Measurements from ENCODE around the gene CDH4. TPM values are rescaled to one million over a fixed set of nuclear protein-coding genes. Genes with fewer than 3 reads are reported as not detected.

Gene CDH4
- total and polyA plus RNA-seq, 2 of the 4 experiments (the other 2 are of a cell fraction), result 1.6 to 3.5 TPM

DNA sequence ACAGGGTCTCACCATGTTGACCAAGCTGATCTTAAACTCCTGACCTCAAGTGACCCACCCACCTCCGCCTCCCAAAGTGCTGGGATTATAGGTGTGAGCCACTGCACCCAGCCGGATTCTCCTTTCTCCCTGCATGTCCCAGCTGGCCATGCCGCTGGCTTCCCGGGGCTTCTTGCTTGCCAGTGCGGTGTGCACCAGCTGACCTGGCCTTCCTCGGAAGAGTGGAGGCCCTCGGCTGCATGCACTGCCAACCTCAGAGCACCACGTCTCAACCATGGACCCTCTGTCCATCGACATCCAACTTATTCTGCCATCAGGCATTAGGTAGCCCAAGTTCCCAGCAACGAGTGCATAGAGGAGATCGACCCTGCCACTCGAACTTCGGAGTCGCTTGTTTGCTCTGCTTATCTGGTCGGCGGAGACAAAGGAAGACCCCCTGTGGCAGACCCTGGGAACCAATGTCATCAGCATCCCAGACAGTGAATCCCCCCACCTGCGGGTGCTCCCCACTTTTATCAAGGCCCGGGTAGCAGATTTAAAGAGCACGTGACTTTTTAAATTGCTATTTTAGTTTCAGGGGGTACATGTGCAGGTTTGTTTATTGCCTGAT is 307.8 kb downstream of the CDH4 start:
- Histone ChIP-seq H3K36me3 (ENCODE audit: control insufficient read depth, insufficient read depth, low read length) (no peaks in the 10 kb centered on the region), H4K5ac (ENCODE audit: low read depth, low read length) (no peak overlapping the region), H3K4me2 (ENCODE audit: low read depth, low read length) (no peak overlapping the region), H3K18ac (ENCODE audit: low read depth, low read length) (no peak overlapping the region), H4K91ac (ENCODE audit: insufficient read depth, low read depth, low read length) (no peak overlapping the region), H4K8ac (ENCODE audit: low read depth in 2 of 2, low read length in 2 of 2) (no peak overlapping the region), H3K14ac (replicated peaks; ENCODE audit: low read depth, low read length) (no peak overlapping the region), H3K9ac (ENCODE audit: low read depth, low read length) (no peak overlapping the region), H2AK5ac (ENCODE audit: low read depth, low read length) (0 out of 2 replicates have a peak overlapping the region, but pooled peaks have one; percentile 40), H3K79me1 (ENCODE audit: low read depth in 1 of 2, low read length in 2 of 2) (peaks cover 0 to under 1% of the 10 kb centered on the region in 2 experiments; a peak in 2 of 4 replicates), H2AFZ (replicated peaks; ENCODE audit: low read length, poor library complexity) (peak overlapping the region; percentile 9), H3K23ac (ENCODE audit: low read depth, low read length) (no peak overlapping the region), H3K56ac (ENCODE audit: extremely low read depth, insufficient read depth, low read length) (no peak overlapping the region), H3K4ac (ENCODE audit: low read depth, low read length) (peak overlapping the region; percentile 11; the same call in 1 of the 2 replicates), H3K4me1 (ENCODE audit: control insufficient read depth, insufficient read depth, low read length) (peaks cover 10% of the 10 kb centered on the region), H3K27me3 (ENCODE audit: control insufficient read depth, insufficient read depth, low read length) (no peaks in the 10 kb centered on the region), H2BK120ac (ENCODE audit: low read depth, low read length) (no peak overlapping the region), H3K9me1 (ENCODE audit: insufficient read depth, low read length) (peaks cover 2% of the 10 kb centered on the region), H3K4me3 (ENCODE audit: insufficient read depth, low read depth, low read length) (no peak overlapping the region), H3K27ac (ENCODE audit: insufficient read depth, low read length) (no peak overlapping the region), H3K9me3 (ENCODE audit: control insufficient read depth, insufficient read depth, low read length) (no peaks in the 10 kb centered on the region), H2BK5ac (ENCODE audit: low read depth, low read length, poor library complexity, severe bottlenecking) (no peak overlapping the region), H2BK20ac (ENCODE audit: low read depth, low read length) (no peak overlapping the region; the same call in 1 of the 2 replicates), H2AK9ac (replicated peaks; ENCODE audit: low read depth, low read length, poor library complexity) (peak overlapping the region; percentile 9), H4K20me1 (ENCODE audit: insufficient read depth, low read length) (peaks cover 2% of the 10 kb centered on the region; the same call in 1 of the 2 replicates), H2BK15ac (ENCODE audit: low read depth, low read length) (no peak overlapping the region)
- DNase-seq (no peak), ATAC-seq (ENCODE audit: low read depth) (no peak)
- in situ Hi-C loops (cut with MboI; ENCODE audit: low sequenced_read_pairs) (no loop called here), intact Hi-C loops (cut with micrococcal nuclease) (no loop called here), dilution Hi-C loops (cut with HindIII; ENCODE audit: low sequenced_read_pairs, unreplicated experiment) (no loop called here)
- BruUV-seq (replicated peaks), result no TSS peak
- ChIA-PET POLR2A (ENCODE audit: unreplicated experiment) (no interaction called here), CTCF (interaction anchor here (0.5 kb wide), 1 partner anchor 331 kb away, joined by 3 read pairs; no protein-coding TSS in a partner anchor)
- TF ChIP-seq MAFK (IDR thresholded peaks at IDR 0.05; ENCODE audit: low read depth, low read length), result no peak
- no peak for TF ChIP-seq CTCF (conservative IDR thresholded peaks at IDR 0.05; ENCODE audit: low read depth, low read length)
- TF ChIP-seq USF2 (IDR thresholded peaks at IDR 0.05; ENCODE audit: low read depth, low read length), result no peak
- no peak for TF ChIP-seq RCOR1 (IDR thresholded peaks at IDR 0.05; ENCODE audit: insufficient replicate concordance, low read length)
- no peak for TF ChIP-seq NFE2L2 (IDR thresholded peaks at IDR 0.05; ENCODE audit: low read depth, low read length)
- no peak for TF ChIP-seq BHLHE40 (IDR thresholded peaks at IDR 0.05; ENCODE audit: low read depth, low read length)
- TF ChIP-seq CHD1 (IDR thresholded peaks at IDR 0.05; ENCODE audit: low read depth, low read length), result no peak
- no peak for TF ChIP-seq MAZ (IDR thresholded peaks at IDR 0.05; ENCODE audit: borderline replicate concordance, low read depth, low read length)
- no peak for TF ChIP-seq RAD21 (IDR thresholded peaks at IDR 0.05; ENCODE audit: low read length)
- TF ChIP-seq RFX5 (IDR thresholded peaks at IDR 0.05; ENCODE audit: low read depth, low read length), result no peak
- no peak for TF ChIP-seq MXI1 (IDR thresholded peaks at IDR 0.05; ENCODE audit: borderline replicate concordance, low read depth, low read length)
- no peak for TF ChIP-seq SMC3 (IDR thresholded peaks at IDR 0.05; ENCODE audit: low read depth, low read length)
- TF ChIP-seq, protein P1, sequence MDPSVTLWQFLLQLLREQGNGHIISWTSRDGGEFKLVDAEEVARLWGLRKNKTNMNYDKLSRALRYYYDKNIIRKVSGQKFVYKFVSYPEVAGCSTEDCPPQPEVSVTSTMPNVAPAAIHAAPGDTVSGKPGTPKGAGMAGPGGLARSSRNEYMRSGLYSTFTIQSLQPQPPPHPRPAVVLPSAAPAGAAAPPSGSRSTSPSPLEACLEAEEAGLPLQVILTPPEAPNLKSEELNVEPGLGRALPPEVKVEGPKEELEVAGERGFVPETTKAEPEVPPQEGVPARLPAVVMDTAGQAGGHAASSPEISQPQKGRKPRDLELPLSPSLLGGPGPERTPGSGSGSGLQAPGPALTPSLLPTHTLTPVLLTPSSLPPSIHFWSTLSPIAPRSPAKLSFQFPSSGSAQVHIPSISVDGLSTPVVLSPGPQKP (IDR thresholded peaks at IDR 0.05; ENCODE audit: borderline replicate concordance, low read depth, low read length), result no peak
- TF ChIP-seq POLR2A (IDR thresholded peaks at IDR 0.05; ENCODE audit: low read depth, low read length), result no peak
- no peak for TF ChIP-seq FOS (IDR thresholded peaks at IDR 0.05; ENCODE audit: low read depth, low read length)
- TF ChIP-seq CEBPB (IDR thresholded peaks at IDR 0.05; ENCODE audit: low read depth, low read length), result no peak
- 87% methylated on average over 12 of the region's 19 CpGs; no CpG with 5 or more reads in 1 of the 2 experiments for WGBS, 2 experiments (ENCODE audit: extremely low coverage in 2 of 2, insufficient read length in 1 of 2)

Data from IMR-90 (cell line).